Activated CD4-positive, alpha-beta T cell treated with anti-CD3 and anti-CD28 coated beads, Interleukin-2, Interleukin-6, amounts not matched to agents 100 ng/mL and 50 ng/mL, durations not matched to agents 16 hours and 8 hours (primary cell): ENCODE data around the gene ESPN.
A peak's percentile ranks its signal among the peaks of the same experiment; 100 is the strongest.

ENCODE experiments used
- DNase-seq: peaks from one replicate; pipeline ENCODE4 v3.0.0-alpha.2; 2020

ESPN gene

GRCh38 chr1:6467744-6468688, 43.4 kb downstream of the ESPN start:
- DNase-seq: no peak

GRCh38 chr1:6468729-6469461, 44.3 kb downstream of the ESPN start:
- DNase-seq: no peak

- DNase-seq: no peak
Observed at GRCh38 chr1:6470132-6471085, 45.8 kb downstream of the ESPN start.

GRCh38 chr1:6471086-6471969, 46.8 kb downstream of the ESPN start:
- no peak for DNase-seq

GRCh38 chr1:6471970-6472368, 47.4 kb downstream of the ESPN start:
- no peak for DNase-seq

- DNase-seq: no peak
Observed at GRCh38 chr1:6472391-6472790, 47.8 kb downstream of the ESPN start.

GRCh38 chr1:6473156-6473555, 48.6 kb downstream of the ESPN start:
- DNase-seq: no peak

GRCh38 chr1:6473974-6474814, 49.6 kb downstream of the ESPN start:
- DNase-seq: no peak

- DNase-seq: no peak
Observed at GRCh38 chr1:6474815-6475282, 50.3 kb downstream of the ESPN start.

- DNase-seq: peak; percentile 81
Observed at GRCh38 chr1:6475381-6476133, 51.0 kb downstream of the ESPN start.

GRCh38 chr1:6476483-6476882, 51.9 kb downstream of the ESPN start:
- DNase-seq: no peak

GRCh38 chr1:6477039-6477820, 52.7 kb downstream of the ESPN start:
- DNase-seq: no peak

GRCh38 chr1:6481820-6482219, 57.2 kb downstream of the ESPN start:
- no peak for DNase-seq

- no peak for DNase-seq
Observed at GRCh38 chr1:6483017-6483760, 58.6 kb downstream of the ESPN start.

- DNase-seq: no peak
Observed at GRCh38 chr1:6483761-6484117, 59.2 kb downstream of the ESPN start.

GRCh38 chr1:6484826-6485167, 60.2 kb downstream of the ESPN start:
- DNase-seq: no peak

GRCh38 chr1:6485168-6486101, 60.9 kb downstream of the ESPN start:
- no peak for DNase-seq
